Measurements from ENCODE around the gene FAM200A.
A peak's percentile ranks its signal among the peaks of the same experiment; 100 is the strongest.

DNA sequence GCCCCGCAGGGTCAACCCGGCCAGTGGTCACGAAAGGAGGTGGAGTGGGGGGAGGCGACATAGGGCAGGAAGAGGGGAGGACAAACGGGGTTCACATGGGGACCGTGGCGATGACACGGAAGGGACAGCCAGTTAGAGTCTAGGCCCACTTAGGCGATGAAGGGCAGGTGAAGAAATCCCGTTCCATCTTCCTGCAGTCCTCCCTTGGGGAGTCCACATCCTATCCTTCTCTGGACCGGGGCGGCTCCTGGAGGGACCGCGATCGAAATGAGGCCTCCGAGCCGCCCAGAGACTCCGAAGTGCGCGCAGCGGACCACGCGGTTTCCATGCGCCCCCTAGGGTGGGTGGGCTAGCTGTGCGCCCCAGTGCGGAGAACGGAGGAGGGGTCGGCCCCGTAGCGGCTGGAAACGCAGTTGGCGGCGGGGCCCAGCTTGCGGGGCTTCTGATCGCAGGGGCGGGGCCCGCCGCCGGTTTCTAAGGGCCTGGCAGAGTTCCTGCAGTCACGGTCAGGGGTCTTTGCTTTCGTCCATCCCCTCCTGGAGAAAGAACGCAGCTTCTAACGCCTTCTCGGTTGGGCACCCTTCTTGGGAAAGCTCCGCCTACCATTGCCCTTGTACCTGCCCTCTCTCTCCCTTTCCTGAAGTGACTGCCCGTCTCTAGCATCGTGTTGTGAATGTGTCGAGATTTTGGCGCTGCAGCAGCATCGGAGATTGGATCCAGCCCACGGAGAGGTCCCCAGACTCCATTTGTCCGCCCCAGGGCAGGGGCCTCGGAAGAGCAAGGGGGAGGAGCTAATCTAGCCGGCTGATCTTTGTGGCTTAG, 28.3 kb upstream of the FAM200A start:
- TF ChIP-seq, protein P1, sequence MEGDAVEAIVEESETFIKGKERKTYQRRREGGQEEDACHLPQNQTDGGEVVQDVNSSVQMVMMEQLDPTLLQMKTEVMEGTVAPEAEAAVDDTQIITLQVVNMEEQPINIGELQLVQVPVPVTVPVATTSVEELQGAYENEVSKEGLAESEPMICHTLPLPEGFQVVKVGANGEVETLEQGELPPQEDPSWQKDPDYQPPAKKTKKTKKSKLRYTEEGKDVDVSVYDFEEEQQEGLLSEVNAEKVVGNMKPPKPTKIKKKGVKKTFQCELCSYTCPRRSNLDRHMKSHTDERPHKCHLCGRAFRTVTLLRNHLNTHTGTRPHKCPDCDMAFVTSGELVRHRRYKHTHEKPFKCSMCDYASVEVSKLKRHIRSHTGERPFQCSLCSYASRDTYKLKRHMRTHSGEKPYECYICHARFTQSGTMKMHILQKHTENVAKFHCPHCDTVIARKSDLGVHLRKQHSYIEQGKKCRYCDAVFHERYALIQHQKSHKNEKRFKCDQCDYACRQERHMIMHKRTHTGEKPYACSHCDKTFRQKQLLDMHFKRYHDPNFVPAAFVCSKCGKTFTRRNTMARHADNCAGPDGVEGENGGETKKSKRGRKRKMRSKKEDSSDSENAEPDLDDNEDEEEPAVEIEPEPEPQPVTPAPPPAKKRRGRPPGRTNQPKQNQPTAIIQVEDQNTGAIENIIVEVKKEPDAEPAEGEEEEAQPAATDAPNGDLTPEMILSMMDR (IDR thresholded peaks at IDR 0.05): peak; percentile 71
- TF ChIP-seq EZH2phosphoT487 (IDR thresholded peaks at IDR 0.05) (no peak), EZH2 (IDR thresholded peaks at IDR 0.05) (no peak)
